ENCODE results near the gene GPC6.

GPC6 gene

GRCh38 chr13:94056362-94056990 lies 829.9 kb downstream of the GPC6 start:
- Histone ChIP-seq H3K4me3 (ENCODE audit: low read length in 2 of 2) (no peak overlapping the region), H3K27me3 (ENCODE audit: control insufficient read depth in 1 of 2, insufficient read depth in 2 of 2, low read length in 2 of 2) (no peaks in the 10 kb centered on the region), H3K9ac (ENCODE audit: low read length in 2 of 2) (no peak overlapping the region), H3K36me3 (ENCODE audit: control insufficient read depth in 2 of 2, insufficient read depth in 2 of 2, low read length in 2 of 2) (no peaks in the 10 kb centered on the region), H3K27ac (ENCODE audit: low read length) (no peak overlapping the region), H3K4me1 (ENCODE audit: control insufficient read depth, insufficient read depth, low read length) (no peaks in the 10 kb centered on the region), H3K9me3 (ENCODE audit: control insufficient read depth in 2 of 2, low read length in 2 of 2) (no peaks in the 10 kb centered on the region)

- H3K4me3 ChIP-seq (ENCODE audit: low read length in 2 of 2) = no peak overlapping the region
Measured at GRCh38 chr13:94057618-94058186, 831.1 kb downstream of the GPC6 start.

GRCh38 chr13:94058821-94059360 lies 832.3 kb downstream of the GPC6 start:
- Histone ChIP-seq H3K27me3 (ENCODE audit: control insufficient read depth in 1 of 2, insufficient read depth in 2 of 2, low read length in 2 of 2) (no peaks in the 10 kb centered on the region), H3K4me3 (ENCODE audit: low read length in 2 of 2) (no peak overlapping the region)

More at GRCh38 chr13:94057618-94058186, 831.1 kb downstream of the GPC6 start:
- Histone ChIP-seq H3K9me3 (ENCODE audit: control insufficient read depth in 2 of 2, low read length in 2 of 2) (no peaks in the 10 kb centered on the region), H3K36me3 (ENCODE audit: control insufficient read depth in 2 of 2, insufficient read depth in 2 of 2, low read length in 2 of 2) (no peaks in the 10 kb centered on the region), H3K27me3 (ENCODE audit: control insufficient read depth in 1 of 2, insufficient read depth in 2 of 2, low read length in 2 of 2) (no peaks in the 10 kb centered on the region), H3K4me1 (ENCODE audit: control insufficient read depth, insufficient read depth, low read length) (no peaks in the 10 kb centered on the region), H3K9ac (ENCODE audit: low read length in 2 of 2) (no peak overlapping the region), H3K27ac (ENCODE audit: low read length) (no peak overlapping the region)

GRCh38 chr13:94061301-94061700 lies 834.7 kb downstream of the GPC6 start:
- Histone ChIP-seq H3K4me3 (ENCODE audit: low read length in 2 of 2) (no peak overlapping the region), H3K27me3 (ENCODE audit: control insufficient read depth in 1 of 2, insufficient read depth in 2 of 2, low read length in 2 of 2) (no peaks in the 10 kb centered on the region), H3K4me1 (ENCODE audit: control insufficient read depth, insufficient read depth, low read length) (no peaks in the 10 kb centered on the region), H3K36me3 (ENCODE audit: control insufficient read depth in 2 of 2, insufficient read depth in 2 of 2, low read length in 2 of 2) (no peaks in the 10 kb centered on the region), H3K9ac (ENCODE audit: low read length in 2 of 2) (no peak overlapping the region), H3K27ac (ENCODE audit: low read length) (no peak overlapping the region), H3K9me3 (ENCODE audit: control insufficient read depth in 2 of 2, low read length in 2 of 2) (no peaks in the 10 kb centered on the region)

More at GRCh38 chr13:94058821-94059360, 832.3 kb downstream of the GPC6 start:
- Histone ChIP-seq H3K4me1 (ENCODE audit: control insufficient read depth, insufficient read depth, low read length) (no peaks in the 10 kb centered on the region), H3K9ac (ENCODE audit: low read length in 2 of 2) (no peak overlapping the region), H3K36me3 (ENCODE audit: control insufficient read depth in 2 of 2, insufficient read depth in 2 of 2, low read length in 2 of 2) (no peaks in the 10 kb centered on the region), H3K27ac (ENCODE audit: low read length) (no peak overlapping the region), H3K9me3 (ENCODE audit: control insufficient read depth in 2 of 2, low read length in 2 of 2) (no peaks in the 10 kb centered on the region)

- Histone ChIP-seq H3K27ac (ENCODE audit: low read length) (no peak overlapping the region), H3K4me1 (ENCODE audit: control insufficient read depth, insufficient read depth, low read length) (no peaks in the 10 kb centered on the region), H3K27me3 (ENCODE audit: control insufficient read depth in 1 of 2, insufficient read depth in 2 of 2, low read length in 2 of 2) (no peaks in the 10 kb centered on the region), H3K9me3 (ENCODE audit: control insufficient read depth in 2 of 2, low read length in 2 of 2) (no peaks in the 10 kb centered on the region), H3K9ac (ENCODE audit: low read length in 2 of 2) (no peak overlapping the region), H3K36me3 (ENCODE audit: control insufficient read depth in 2 of 2, insufficient read depth in 2 of 2, low read length in 2 of 2) (no peaks in the 10 kb centered on the region), H3K4me3 (ENCODE audit: low read length in 2 of 2) (no peak overlapping the region)
Measured at GRCh38 chr13:94063096-94063495, 836.5 kb downstream of the GPC6 start.

GRCh38 chr13:94063848-94064247 lies 837.2 kb downstream of the GPC6 start:
- no peaks in the 10 kb centered on the region for H3K27me3 ChIP-seq (ENCODE audit: control insufficient read depth in 1 of 2, insufficient read depth in 2 of 2, low read length in 2 of 2)
- H3K9me3 ChIP-seq (ENCODE audit: control insufficient read depth in 2 of 2, low read length in 2 of 2) = no peaks in the 10 kb centered on the region
- no peak overlapping the region for H3K9ac ChIP-seq (ENCODE audit: low read length in 2 of 2)
- H3K27ac ChIP-seq (ENCODE audit: low read length) = no peak overlapping the region
- H3K4me1 ChIP-seq (ENCODE audit: control insufficient read depth, insufficient read depth, low read length) = no peaks in the 10 kb centered on the region
- H3K36me3 ChIP-seq (ENCODE audit: control insufficient read depth in 2 of 2, insufficient read depth in 2 of 2, low read length in 2 of 2) = no peaks in the 10 kb centered on the region
- H3K4me3 ChIP-seq (ENCODE audit: low read length in 2 of 2) = no peak overlapping the region

- H3K9me3 ChIP-seq (ENCODE audit: control insufficient read depth in 2 of 2, low read length in 2 of 2) = no peaks in the 10 kb centered on the region
- no peaks in the 10 kb centered on the region for H3K36me3 ChIP-seq (ENCODE audit: control insufficient read depth in 2 of 2, insufficient read depth in 2 of 2, low read length in 2 of 2)
- no peak overlapping the region for H3K9ac ChIP-seq (ENCODE audit: low read length in 2 of 2)
- H3K27ac ChIP-seq (ENCODE audit: low read length) = no peak overlapping the region
- H3K4me1 ChIP-seq (ENCODE audit: control insufficient read depth, insufficient read depth, low read length) = no peaks in the 10 kb centered on the region
- no peaks in the 10 kb centered on the region for H3K27me3 ChIP-seq (ENCODE audit: control insufficient read depth in 1 of 2, insufficient read depth in 2 of 2, low read length in 2 of 2)
- H3K4me3 ChIP-seq (ENCODE audit: low read length in 2 of 2) = no peak overlapping the region
Measured at GRCh38 chr13:94065741-94066140, 839.1 kb downstream of the GPC6 start.

- H3K4me3 ChIP-seq (ENCODE audit: low read length in 2 of 2) = no peak overlapping the region
- no peak overlapping the region for H3K27ac ChIP-seq (ENCODE audit: low read length)
- H3K4me1 ChIP-seq (ENCODE audit: control insufficient read depth, insufficient read depth, low read length) = no peaks in the 10 kb centered on the region
- H3K9me3 ChIP-seq (ENCODE audit: control insufficient read depth in 2 of 2, low read length in 2 of 2) = no peaks in the 10 kb centered on the region
- no peaks in the 10 kb centered on the region for H3K36me3 ChIP-seq (ENCODE audit: control insufficient read depth in 2 of 2, insufficient read depth in 2 of 2, low read length in 2 of 2)
- no peaks in the 10 kb centered on the region for H3K27me3 ChIP-seq (ENCODE audit: control insufficient read depth in 1 of 2, insufficient read depth in 2 of 2, low read length in 2 of 2)
- no peak overlapping the region for H3K9ac ChIP-seq (ENCODE audit: low read length in 2 of 2)
Measured at GRCh38 chr13:94073007-94073744, 846.6 kb downstream of the GPC6 start.

GRCh38 chr13:94079876-94080275 lies 853.3 kb downstream of the GPC6 start:
- Histone ChIP-seq H3K4me1 (ENCODE audit: control insufficient read depth, insufficient read depth, low read length) (no peaks in the 10 kb centered on the region), H3K4me3 (ENCODE audit: low read length in 2 of 2) (no peak overlapping the region), H3K27ac (ENCODE audit: low read length) (no peak overlapping the region), H3K36me3 (ENCODE audit: control insufficient read depth in 2 of 2, insufficient read depth in 2 of 2, low read length in 2 of 2) (no peaks in the 10 kb centered on the region), H3K9ac (ENCODE audit: low read length in 2 of 2) (no peak overlapping the region), H3K27me3 (ENCODE audit: control insufficient read depth in 1 of 2, insufficient read depth in 2 of 2, low read length in 2 of 2) (no peaks in the 10 kb centered on the region), H3K9me3 (ENCODE audit: control insufficient read depth in 2 of 2, low read length in 2 of 2) (no peaks in the 10 kb centered on the region)

- Histone ChIP-seq H3K27ac (ENCODE audit: low read length) (no peak overlapping the region), H3K4me1 (ENCODE audit: control insufficient read depth, insufficient read depth, low read length) (no peaks in the 10 kb centered on the region), H3K27me3 (ENCODE audit: control insufficient read depth in 1 of 2, insufficient read depth in 2 of 2, low read length in 2 of 2) (no peaks in the 10 kb centered on the region), H3K4me3 (ENCODE audit: low read length in 2 of 2) (no peak overlapping the region), H3K36me3 (ENCODE audit: control insufficient read depth in 2 of 2, insufficient read depth in 2 of 2, low read length in 2 of 2) (no peaks in the 10 kb centered on the region), H3K9ac (ENCODE audit: low read length in 2 of 2) (no peak overlapping the region), H3K9me3 (ENCODE audit: control insufficient read depth in 2 of 2, low read length in 2 of 2) (no peaks in the 10 kb centered on the region)
Measured at GRCh38 chr13:94080527-94080926, 853.9 kb downstream of the GPC6 start.

GRCh38 chr13:94087100-94087499 lies 860.5 kb downstream of the GPC6 start:
- Histone ChIP-seq H3K27ac (ENCODE audit: low read length) (no peak overlapping the region), H3K27me3 (ENCODE audit: control insufficient read depth in 1 of 2, insufficient read depth in 2 of 2, low read length in 2 of 2) (no peaks in the 10 kb centered on the region), H3K9me3 (ENCODE audit: control insufficient read depth in 2 of 2, low read length in 2 of 2) (no peaks in the 10 kb centered on the region), H3K9ac (ENCODE audit: low read length in 2 of 2) (no peak overlapping the region), H3K4me3 (ENCODE audit: low read length in 2 of 2) (no peak overlapping the region), H3K36me3 (ENCODE audit: control insufficient read depth in 2 of 2, insufficient read depth in 2 of 2, low read length in 2 of 2) (no peaks in the 10 kb centered on the region), H3K4me1 (ENCODE audit: control insufficient read depth, insufficient read depth, low read length) (no peaks in the 10 kb centered on the region)
